NCI-H524 (cell line): ENCODE results near the gene ATG101.
"Not testable (repeated sequence)": the region's sequence is repeated elsewhere in the genome, so short reads cannot be mapped to it uniquely, and the experiment has no call there.

ENCODE experiments used
- DNase-seq, 2 experiments: peaks; one replicate each; lab custom pipeline; 2025; lab: John Stamatoyannopoulos, UW

Gene ATG101

GRCh38 chr12:52097045-52097666, 27.4 kb downstream of the ATG101 start:
- no peak for DNase-seq

DNA sequence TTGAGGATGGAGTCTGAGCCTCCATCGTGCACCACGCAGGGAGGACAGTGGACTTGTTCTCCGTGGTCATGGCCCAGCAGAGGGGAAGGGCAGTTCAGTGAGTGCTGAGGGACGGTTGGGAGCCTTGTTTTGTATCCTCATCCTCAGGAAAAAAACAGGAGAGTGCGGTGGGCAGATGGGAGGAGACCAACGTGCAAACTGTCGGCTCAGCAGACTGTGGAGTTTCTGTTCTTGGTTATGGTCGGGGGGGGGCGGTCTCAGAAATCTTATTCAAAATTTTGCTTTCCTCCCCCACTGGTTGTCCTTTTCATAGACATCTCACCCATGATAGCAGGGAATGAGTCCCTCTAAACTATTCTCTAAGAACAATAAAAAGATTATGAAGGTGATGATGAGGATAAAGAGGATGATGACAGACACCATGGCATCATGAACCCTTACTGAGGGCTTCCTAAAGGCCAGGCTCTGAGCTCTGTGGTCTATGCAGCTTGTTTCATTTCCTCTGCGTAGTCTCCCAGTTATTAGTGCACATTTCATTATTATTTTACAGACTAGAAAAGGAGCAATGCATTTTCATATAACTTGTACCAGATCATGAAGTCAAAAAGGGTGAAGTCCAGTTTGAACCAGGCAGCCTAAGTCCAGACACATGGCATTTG, 34.8 kb downstream of the ATG101 start:
- DNase-seq = not testable (repeated sequence)

GRCh38 chr12:52116222-52117125, 46.7 kb downstream of the ATG101 start:
- DNase-seq = not testable (repeated sequence)

- DNase-seq = peak; percentile 22 to 58
Observed at GRCh38 chr12:52117806-52118475, 48.2 kb downstream of the ATG101 start.

DNA sequence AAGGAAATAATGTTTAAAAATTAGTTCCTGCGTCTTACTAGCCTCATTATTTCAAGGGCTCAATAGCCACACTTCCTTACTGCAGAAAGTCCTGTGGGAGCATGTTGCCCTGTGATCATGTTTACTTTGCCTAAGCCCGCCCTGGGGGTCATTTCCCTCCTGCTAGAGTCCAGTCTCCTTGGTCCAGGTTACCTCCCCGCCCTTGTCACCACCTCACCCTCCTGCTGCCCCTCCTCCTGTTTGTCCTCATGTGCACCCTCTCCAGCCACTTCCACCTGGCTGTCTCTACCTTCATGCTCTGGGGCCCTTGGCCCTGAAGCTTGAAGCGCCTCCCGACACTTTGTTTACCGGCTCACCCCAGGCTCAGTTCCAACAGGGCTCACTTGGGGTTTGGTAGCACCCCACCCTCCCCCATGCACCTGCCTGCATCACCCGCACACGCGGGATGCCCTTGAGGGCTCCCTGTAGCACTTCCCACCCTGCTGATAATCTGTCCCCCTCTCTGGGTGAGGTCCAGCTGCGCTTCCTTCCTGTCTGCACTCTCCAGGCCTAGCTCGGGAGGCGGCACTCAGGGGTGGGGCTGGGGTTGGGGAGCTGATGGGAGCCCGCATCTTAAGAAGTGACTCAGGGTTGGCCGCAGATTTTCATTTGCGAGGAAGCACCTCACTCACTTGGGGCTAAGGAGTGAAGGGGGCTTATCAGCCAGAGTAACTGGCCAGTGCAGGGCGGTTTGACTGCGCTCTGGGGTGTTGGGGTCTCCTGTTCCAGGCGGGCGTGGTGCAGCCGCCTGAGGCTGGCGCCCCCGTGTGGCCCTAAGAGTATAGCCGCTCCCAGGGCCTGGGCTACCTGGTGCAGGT, 49.8 kb downstream of the ATG101 start:
- DNase-seq = peak; percentile 40 to 54

- no peak for DNase-seq
Observed at GRCh38 chr12:52120951-52121823, 51.4 kb downstream of the ATG101 start.

DNA sequence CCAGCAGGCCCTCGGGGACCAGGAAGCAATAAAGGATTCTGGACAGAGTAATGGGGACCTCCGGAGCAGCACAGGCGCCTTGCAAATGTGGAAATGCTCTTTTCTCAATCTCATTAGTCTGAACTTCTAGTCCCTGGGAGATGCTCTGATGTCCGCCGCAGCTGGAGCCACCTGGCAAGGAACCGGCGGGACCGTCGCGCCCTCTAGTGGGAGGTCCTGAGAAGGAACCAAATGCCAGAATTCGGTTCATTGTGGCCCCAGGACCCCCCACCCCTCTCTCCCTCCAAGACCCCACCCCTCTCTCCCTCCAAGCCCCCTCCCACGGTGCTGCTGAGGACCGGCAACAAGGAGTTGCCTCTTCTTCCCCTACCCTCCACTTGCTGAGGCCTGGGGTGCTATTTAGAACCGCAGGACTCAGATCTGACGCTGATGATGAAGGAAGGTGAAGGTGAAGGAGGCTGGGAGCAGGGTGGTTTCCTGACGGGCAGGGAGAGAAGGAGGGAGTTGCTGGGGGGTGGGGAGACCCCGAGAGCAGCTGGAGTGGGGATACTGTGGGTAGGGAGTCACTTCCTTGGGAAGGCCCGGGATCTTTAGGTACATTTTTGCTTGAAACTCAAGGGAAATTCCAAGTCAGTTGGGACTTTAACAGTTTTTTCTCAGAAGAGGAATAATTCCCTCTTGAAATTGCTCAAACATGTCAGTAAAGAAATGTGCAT, 52.2 kb downstream of the ATG101 start:
- peak in 1 of 2 experiments; percentile 63 for DNase-seq

- DNase-seq = no peak
Observed at GRCh38 chr12:52122540-52122871, 52.7 kb downstream of the ATG101 start.

GRCh38 chr12:52122904-52123303, 53.1 kb downstream of the ATG101 start:
- DNase-seq = no peak

DNA sequence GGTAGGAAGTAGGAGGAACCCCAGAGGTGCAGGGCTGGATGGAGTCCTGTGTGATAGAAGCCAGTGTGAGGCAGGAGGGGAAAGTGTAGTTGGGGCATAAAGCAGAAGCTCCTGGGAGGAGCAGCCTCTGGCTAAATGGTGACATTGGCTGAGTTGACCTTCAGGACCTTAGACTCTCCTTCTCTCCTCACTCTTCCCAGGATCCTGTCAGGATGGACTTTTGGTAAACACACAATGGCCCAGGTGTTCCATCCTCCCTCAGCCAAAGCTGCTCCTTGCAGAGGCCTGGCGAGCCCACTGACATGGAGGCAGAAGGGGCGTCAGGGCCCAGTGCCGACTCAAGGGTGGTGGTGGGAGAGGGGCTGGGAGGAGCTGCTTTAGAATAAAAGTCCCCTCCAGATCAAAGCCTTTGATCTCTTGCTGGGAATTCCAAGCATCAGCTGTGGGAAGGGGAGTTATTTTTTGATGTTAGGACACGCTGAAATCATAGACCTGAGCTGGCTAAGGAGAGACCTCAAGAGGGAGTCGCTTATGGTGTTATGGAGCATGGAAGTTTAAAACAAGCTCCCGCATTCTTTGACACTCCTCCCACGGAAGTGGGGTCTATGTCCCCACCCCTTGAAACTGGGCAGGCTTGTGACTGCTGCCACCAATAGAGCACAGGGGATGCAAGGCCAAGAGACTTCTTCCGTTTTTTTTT, 53.9 kb downstream of the ATG101 start:
- no peak for DNase-seq

DNA sequence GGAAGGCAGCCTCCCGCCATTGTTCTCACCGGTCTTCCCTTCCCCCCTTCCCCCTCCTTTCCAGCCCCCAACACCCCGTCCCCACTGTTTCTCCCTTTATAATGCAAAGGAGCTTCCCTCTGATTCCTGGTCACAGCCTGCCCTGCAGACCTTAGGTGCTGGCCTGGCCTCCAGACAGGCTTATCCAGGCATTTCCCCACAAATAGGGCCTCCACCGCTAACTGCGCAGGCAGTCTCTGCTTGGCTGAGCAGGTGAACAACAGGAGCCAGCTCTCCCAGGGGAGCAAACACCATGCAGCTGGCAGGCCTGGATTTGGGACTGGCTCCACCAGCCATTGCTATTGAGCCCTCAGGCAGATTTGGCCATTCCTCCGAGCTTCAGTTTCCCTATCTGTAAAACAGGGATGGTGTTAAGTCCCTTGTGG, 55.7 kb downstream of the ATG101 start:
- no peak for DNase-seq

DNA sequence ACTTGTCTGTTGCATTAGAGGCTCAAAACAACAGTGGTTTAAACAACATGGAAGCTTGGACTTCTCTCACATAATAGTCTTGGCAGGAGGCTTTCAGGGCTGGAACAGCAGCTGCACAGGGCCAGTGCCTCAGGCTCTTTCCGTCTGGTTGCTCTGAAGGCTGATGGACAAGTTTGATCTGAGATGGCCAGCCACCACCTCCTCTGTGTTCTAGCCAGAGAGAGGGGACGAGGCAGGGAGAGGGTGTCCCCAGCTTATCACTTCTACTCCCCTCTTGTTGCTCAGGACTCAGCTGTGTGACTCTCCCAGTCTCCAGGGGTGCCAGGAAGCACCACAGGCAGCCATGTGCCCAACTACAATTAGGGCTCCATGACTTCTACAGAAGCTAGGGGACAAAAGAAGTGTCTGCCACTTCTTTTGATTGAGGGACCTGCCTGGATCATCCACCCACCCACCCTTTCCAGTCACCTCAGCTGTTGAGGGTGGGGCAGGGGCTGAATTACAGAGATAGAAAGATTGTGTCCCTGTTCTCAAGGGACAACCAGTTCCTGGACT, 56.3 kb downstream of the ATG101 start:
- DNase-seq = no peak
